Measurements from ENCODE around the gene PRB4. TPM values are rescaled to one million over a fixed set of nuclear protein-coding genes. Genes with fewer than 3 reads are reported as not detected.

The PRB4 gene
- total RNA-seq, 3 donors from 2014 or later (not counting 1 experiment from before 2014, with no cell fraction given), result not detected

DNA sequence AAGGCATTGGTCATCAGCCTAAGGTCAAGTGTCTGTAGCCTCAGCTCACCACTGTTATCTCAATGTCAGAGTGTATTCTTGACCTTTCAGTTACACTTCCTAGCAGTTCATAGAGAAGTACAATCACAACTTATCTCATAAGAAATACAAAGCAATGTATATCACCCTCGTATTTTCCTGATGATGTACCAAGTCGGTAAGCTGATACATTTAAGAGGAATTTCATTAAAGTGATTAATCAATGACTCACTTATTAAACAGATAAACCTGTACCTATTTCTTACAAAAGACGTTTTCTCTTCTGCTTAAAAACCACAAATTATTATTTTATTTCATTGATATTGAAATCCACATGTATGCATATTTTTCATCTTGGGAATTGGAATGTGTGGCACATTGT is 36.8 kb downstream of the PRB4 start:
- no peaks in the 10 kb centered on the region for H3K27me3 Mint-ChIP-seq (ENCODE audit: low read depth in 2 of 2)
- no peaks in the 10 kb centered on the region for H3K27me3 ChIP-seq (ENCODE audit: control insufficient read depth, insufficient read depth, low read length)
- ATAC-seq, result no peak
- H3K27ac ChIP-seq (ENCODE audit: low read length), result no peak overlapping the region
- WGBS (ENCODE audit: insufficient coverage), result no CpG with 5 or more reads among the region's 3 CpGs
- intact Hi-C loops (cut with micrococcal nuclease), result no loop called here
- no peaks in the 10 kb centered on the region for H3K36me3 ChIP-seq (ENCODE audit: control insufficient read depth, insufficient read depth, low read length)
- H3K9me3 ChIP-seq (ENCODE audit: control insufficient read depth, insufficient read depth, low read length), result no peaks in the 10 kb centered on the region
- H3K4me1 ChIP-seq (ENCODE audit: control insufficient read depth, insufficient read depth, low read length), result no peaks in the 10 kb centered on the region
- no peak overlapping the region for H3K27ac Mint-ChIP-seq
- no peaks in the 10 kb centered on the region for H3K4me1 Mint-ChIP-seq
- DNase-seq, result no peak
- TF ChIP-seq, protein P1, sequence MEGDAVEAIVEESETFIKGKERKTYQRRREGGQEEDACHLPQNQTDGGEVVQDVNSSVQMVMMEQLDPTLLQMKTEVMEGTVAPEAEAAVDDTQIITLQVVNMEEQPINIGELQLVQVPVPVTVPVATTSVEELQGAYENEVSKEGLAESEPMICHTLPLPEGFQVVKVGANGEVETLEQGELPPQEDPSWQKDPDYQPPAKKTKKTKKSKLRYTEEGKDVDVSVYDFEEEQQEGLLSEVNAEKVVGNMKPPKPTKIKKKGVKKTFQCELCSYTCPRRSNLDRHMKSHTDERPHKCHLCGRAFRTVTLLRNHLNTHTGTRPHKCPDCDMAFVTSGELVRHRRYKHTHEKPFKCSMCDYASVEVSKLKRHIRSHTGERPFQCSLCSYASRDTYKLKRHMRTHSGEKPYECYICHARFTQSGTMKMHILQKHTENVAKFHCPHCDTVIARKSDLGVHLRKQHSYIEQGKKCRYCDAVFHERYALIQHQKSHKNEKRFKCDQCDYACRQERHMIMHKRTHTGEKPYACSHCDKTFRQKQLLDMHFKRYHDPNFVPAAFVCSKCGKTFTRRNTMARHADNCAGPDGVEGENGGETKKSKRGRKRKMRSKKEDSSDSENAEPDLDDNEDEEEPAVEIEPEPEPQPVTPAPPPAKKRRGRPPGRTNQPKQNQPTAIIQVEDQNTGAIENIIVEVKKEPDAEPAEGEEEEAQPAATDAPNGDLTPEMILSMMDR (IDR thresholded peaks at IDR 0.05), result no peak
- no peaks in the 10 kb centered on the region for H3K9me3 Mint-ChIP-seq
- H3K36me3 Mint-ChIP-seq, result no peaks in the 10 kb centered on the region
- H3K4me3 ChIP-seq (ENCODE audit: low read length), result no peak overlapping the region
- no peak overlapping the region for H3K4me3 Mint-ChIP-seq

DNA sequence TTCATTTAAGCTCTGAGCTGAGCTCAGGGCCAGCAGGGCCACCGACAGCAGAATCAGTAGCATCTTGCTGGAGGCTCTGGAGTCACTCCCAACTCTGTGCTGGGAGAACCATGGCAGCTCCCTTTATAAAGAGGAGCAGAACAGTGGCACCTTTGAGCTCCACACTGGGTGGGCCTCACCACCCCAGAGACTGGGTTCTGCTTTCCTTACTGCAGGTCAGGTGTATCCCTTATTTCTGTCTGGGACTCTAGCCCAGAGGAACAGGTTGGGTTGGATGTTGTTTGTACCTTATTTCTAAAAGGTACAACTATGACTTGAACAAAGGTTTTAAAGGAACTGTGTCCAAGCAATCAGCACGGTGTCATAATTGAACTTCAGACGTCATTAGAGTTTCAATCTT is 40.6 kb downstream of the PRB4 start, which contains the start of gene PRB3:
Gene PRB3 (minus strand): TSS at position 101 of the 400 bp plus-strand sequence. CDS start 38 bp downstream, at position 63.
- H3K9me3 ChIP-seq (ENCODE audit: control insufficient read depth, insufficient read depth, low read length), result no peaks in the 10 kb centered on the region
- Mint-ChIP-seq H3K4me3 (no peak within 1 kb of the TSS), H3K36me3 (no peaks in the 10 kb centered on the region), H3K27me3 (ENCODE audit: low read depth in 2 of 2) (no peaks in the 10 kb centered on the region), H3K9me3 (no peaks in the 10 kb centered on the region), H3K4me1 (no peaks in the 10 kb centered on the region), H3K27ac (no peak within 1 kb of the TSS)
- no peaks in the 10 kb centered on the region for H3K4me1 ChIP-seq (ENCODE audit: control insufficient read depth, insufficient read depth, low read length)
- TF ChIP-seq, protein P1 (IDR thresholded peaks at IDR 0.05), result no peak
- intact Hi-C loops (cut with micrococcal nuclease), result no loop called here
- no peak within 1 kb of the TSS for H3K27ac ChIP-seq (ENCODE audit: low read length)
- no peaks in the 10 kb centered on the region for H3K27me3 ChIP-seq (ENCODE audit: control insufficient read depth, insufficient read depth, low read length)
- DNase-seq (no peak), ATAC-seq (no peak)
- H3K4me3 ChIP-seq (ENCODE audit: low read length), result no peak within 1 kb of the TSS
- H3K36me3 ChIP-seq (ENCODE audit: control insufficient read depth, insufficient read depth, low read length), result no peaks in the 10 kb centered on the region
- WGBS (ENCODE audit: insufficient coverage), result 97% methylated on average over 3 of the region's 3 CpGs

DNA sequence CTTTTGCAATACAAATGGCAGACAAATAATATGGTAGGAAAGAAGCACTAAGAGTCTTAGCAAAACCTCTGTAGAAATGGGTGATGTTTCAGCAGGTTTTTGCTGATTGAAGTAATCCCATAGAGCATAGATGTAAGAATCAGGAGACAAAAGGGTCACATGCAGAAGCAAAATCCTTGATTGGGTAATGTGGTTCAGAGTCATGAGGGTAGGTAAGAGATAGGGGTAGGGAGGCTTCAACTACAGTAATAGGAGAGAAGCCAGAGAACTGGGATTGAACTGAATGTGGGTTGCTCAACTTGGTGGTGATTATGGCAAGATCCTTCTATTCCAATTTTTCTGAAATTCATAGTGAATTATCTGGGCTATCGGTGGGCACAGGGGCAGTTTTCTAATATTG is 45.7 kb downstream of the PRB4 start:
- DNase-seq (no peak), ATAC-seq (no peak)
- no peaks in the 10 kb centered on the region for H3K4me1 ChIP-seq (ENCODE audit: control insufficient read depth, insufficient read depth, low read length)
- H3K27ac ChIP-seq (ENCODE audit: low read length), result no peak overlapping the region
- Mint-ChIP-seq H3K4me3 (no peak overlapping the region), H3K4me1 (no peaks in the 10 kb centered on the region), H3K9me3 (peaks cover 0 to 4% of the 10 kb centered on the region in 2 donors), H3K27ac (no peak overlapping the region), H3K36me3 (peaks cover 12% of the 10 kb centered on the region), H3K27me3 (ENCODE audit: low read depth in 2 of 2) (no peaks in the 10 kb centered on the region)
- H3K27me3 ChIP-seq (ENCODE audit: control insufficient read depth, insufficient read depth, low read length), result no peaks in the 10 kb centered on the region
- 100% methylated on average over 1 of the region's 1 CpG for WGBS (ENCODE audit: insufficient coverage)
- TF ChIP-seq, protein P1 (IDR thresholded peaks at IDR 0.05), result no peak
- peaks cover 4% of the 10 kb centered on the region for H3K9me3 ChIP-seq (ENCODE audit: control insufficient read depth, insufficient read depth, low read length)
- no peaks in the 10 kb centered on the region for H3K36me3 ChIP-seq (ENCODE audit: control insufficient read depth, insufficient read depth, low read length)
- intact Hi-C loops (cut with micrococcal nuclease), result no loop called here
- no peak overlapping the region for H3K4me3 ChIP-seq (ENCODE audit: low read length)

Other genes starting within 250 kb of the PRB4 start
- gene TAS2R46, start 248.1 kb downstream of the PRB4 start, total RNA-seq, result 1 to 10 TPM; 3.3 to 4.5 (median 4.4) TPM
- 1 to 10 TPM; 2.1 to 6.7 (median 4.5) TPM for gene TAS2R43, start 218.1 kb downstream of the PRB4 start, total RNA-seq
- 1 to 10 TPM; 6.9 to 9.7 (median 6.9) TPM for gene TAS2R30, start 175.8 kb downstream of the PRB4 start, total RNA-seq
- 10 to 100 TPM in 1 of 3 donors, 1 to 10 TPM in 2; 8.6 to 10.7 (median 9.9) TPM for gene SMIM10L1, start 139.2 kb downstream of the PRB4 start, total RNA-seq
- gene TAS2R42, start 123.5 kb downstream of the PRB4 start, total RNA-seq, result not detected
- not detected for gene PRB3, start 40.7 kb downstream of the PRB4 start, total RNA-seq
- not detected for gene PRB2, start 85.1 kb upstream of the PRB4 start, total RNA-seq